ENCODE measurements around the gene ACP2. TPM values are rescaled to one million over a fixed set of nuclear protein-coding genes. Genes with fewer than 3 reads are reported as not detected.

The ACP2 gene, protein sequence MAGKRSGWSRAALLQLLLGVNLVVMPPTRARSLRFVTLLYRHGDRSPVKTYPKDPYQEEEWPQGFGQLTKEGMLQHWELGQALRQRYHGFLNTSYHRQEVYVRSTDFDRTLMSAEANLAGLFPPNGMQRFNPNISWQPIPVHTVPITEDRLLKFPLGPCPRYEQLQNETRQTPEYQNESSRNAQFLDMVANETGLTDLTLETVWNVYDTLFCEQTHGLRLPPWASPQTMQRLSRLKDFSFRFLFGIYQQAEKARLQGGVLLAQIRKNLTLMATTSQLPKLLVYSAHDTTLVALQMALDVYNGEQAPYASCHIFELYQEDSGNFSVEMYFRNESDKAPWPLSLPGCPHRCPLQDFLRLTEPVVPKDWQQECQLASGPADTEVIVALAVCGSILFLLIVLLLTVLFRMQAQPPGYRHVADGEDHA
- 68.8 TPM for total RNA-seq

GRCh38 chr11:47248664-47249377 lies at the start of gene ACP2:
Gene ACP2, minus strand, starts transcription at chr11:47248814. Its CDS starts 25 bp downstream, at chr11:47248789.

DNA sequence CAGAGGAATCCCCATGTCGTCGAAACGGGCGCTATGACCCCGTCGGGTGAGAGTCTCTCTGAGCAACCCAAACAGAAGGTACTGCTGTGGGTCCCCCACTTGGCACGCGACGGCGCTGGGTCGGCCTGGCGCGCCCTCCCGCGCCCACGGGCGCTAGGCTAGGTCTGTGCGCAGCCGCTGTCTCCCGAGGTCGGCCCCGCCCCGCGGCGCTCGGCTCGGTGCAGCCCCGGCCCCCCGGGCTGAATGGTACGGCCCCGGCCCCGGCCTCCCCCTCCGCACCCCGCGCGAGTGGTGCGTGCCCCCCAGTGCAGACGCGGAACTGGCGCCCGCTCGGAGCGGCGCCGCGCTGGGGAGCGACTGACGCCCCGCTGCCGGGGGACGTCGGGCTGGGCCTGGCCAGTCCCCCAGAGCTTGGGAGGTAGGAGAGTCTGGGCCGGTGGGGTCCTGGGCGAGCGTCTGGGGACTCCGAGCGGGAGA lies 21.3 kb upstream of the ACP2 start, which contains the start of gene MADD:
Gene MADD (plus strand): TSS at position 305 of the 477 bp plus-strand sequence.

GRCh38 chr11:47257517-47258316 lies 9.1 kb upstream of the ACP2 start, which contains the start of gene NR1H3:
Gene NR1H3, plus strand, starts transcription at chr11:47257996. Its CDS starts 1,221 bp downstream, at chr11:47259217.

Other genes starting within 250 kb of the ACP2 start
- 122 TPM for gene ARFGAP2, start 71.9 kb downstream of the ACP2 start, total RNA-seq
- gene PACSIN3, start 62.4 kb downstream of the ACP2 start, total RNA-seq, result 52.4 TPM
- 16.5 TPM for gene DDB2, start 33.8 kb downstream of the ACP2 start, total RNA-seq
- 37.8 TPM for gene NR1H3, start 9.2 kb upstream of the ACP2 start, total RNA-seq
- 41.4 TPM for gene MADD, start 21.3 kb upstream of the ACP2 start, total RNA-seq
- 0.23 TPM for gene MYBPC3, start 103.9 kb upstream of the ACP2 start, total RNA-seq
- 19.0 TPM for gene SPI1, start 129.7 kb upstream of the ACP2 start, total RNA-seq
- 60.7 TPM for gene SLC39A13, start 159.8 kb upstream of the ACP2 start, total RNA-seq
- 56.9 TPM for gene PSMC3, start 177.6 kb upstream of the ACP2 start, total RNA-seq
- 12.8 TPM for gene RAPSN, start 200.3 kb upstream of the ACP2 start, total RNA-seq

Data from metanephros (tissue), 1 donor.